Liver (tissue), 3 donors: ENCODE measurements around the gene CDKL1.

Experiments
- EGR1 ChIP-seq, 2 donors: IDR thresholded peaks; 2 replicates each; pipeline ENCODE4 v1.6.1; 2016 to 2018; ENCODE audit warnings: antibody characterized with exemption in 2 of 2, low read depth in 2 of 2
- FOXA1 ChIP-seq: IDR thresholded peaks from 2 replicates; pipeline ENCODE4 v1.6.1; 2016; ENCODE audit warnings: antibody characterized with exemption
- GABPA ChIP-seq, 2 donors: IDR thresholded peaks in 1 of 2; conservative IDR thresholded peaks in 1 of 2; 2 replicates each; pipeline ENCODE4 v1.6.1; 2016; ENCODE audit warnings: antibody characterized with exemption in 2 of 2, mild to moderate bottlenecking in 1 of 2, moderate library complexity in 1 of 2
- HNF4A ChIP-seq, 2 donors: conservative IDR thresholded peaks; 2 replicates each; pipeline ENCODE4 v1.6.1; 2016; ENCODE audit warnings: antibody characterized with exemption in 2 of 2, mild to moderate bottlenecking in 2 of 2
- JUND ChIP-seq, 2 donors: IDR thresholded peaks; 2 replicates each; pipeline ENCODE4 v1.6.1; 2016; ENCODE audit warnings: antibody characterized with exemption in 2 of 2
- MAX ChIP-seq: IDR thresholded peaks from 2 replicates; pipeline ENCODE4 v1.6.1; 2016; ENCODE audit warnings: antibody characterized with exemption
- NR2F2 ChIP-seq: IDR thresholded peaks from 2 replicates; pipeline ENCODE4 v1.6.1; 2016; ENCODE audit warnings: antibody characterized with exemption
- RAD21 ChIP-seq, 2 donors: IDR thresholded peaks; 2 replicates each; pipeline ENCODE4 v1.6.1; 2016; ENCODE audit warnings: antibody characterized with exemption in 2 of 2, mild to moderate bottlenecking in 2 of 2
- REST ChIP-seq: IDR thresholded peaks from 2 replicates; pipeline ENCODE4 v1.6.1; 2016; ENCODE audit warnings: antibody characterized with exemption, mild to moderate bottlenecking
- SP1 ChIP-seq: IDR thresholded peaks from 2 replicates; pipeline ENCODE4 v1.6.1; 2018; ENCODE audit warnings: antibody characterized with exemption, mild to moderate bottlenecking
- TAF1 ChIP-seq: conservative IDR thresholded peaks from 2 replicates; pipeline ENCODE4 v1.6.1; 2016; ENCODE audit warnings: antibody characterized with exemption, mild to moderate bottlenecking
- YY1 ChIP-seq: IDR thresholded peaks from 2 replicates; pipeline ENCODE4 v1.6.1; 2016; ENCODE audit warnings: antibody characterized with exemption, mild to moderate bottlenecking
- TF ChIP-seq, protein P1 (sequence below): fragments of 150-350 bp; IDR thresholded peaks from 2 replicates; pipeline ENCODE4 v1.5.1; 2017; ENCODE audit warnings: improper control_type of control experiment, low read depth, low read length; ENCODE audit not compliant: missing input control
- TF ChIP-seq, protein P2 (sequence below): IDR thresholded peaks from 2 replicates; pipeline ENCODE4 v1.6.1; 2016; ENCODE audit warnings: antibody characterized with exemption
- donor health status: healthy.
- donor health status: healthy.

- TF ChIP-seq, protein P1, sequence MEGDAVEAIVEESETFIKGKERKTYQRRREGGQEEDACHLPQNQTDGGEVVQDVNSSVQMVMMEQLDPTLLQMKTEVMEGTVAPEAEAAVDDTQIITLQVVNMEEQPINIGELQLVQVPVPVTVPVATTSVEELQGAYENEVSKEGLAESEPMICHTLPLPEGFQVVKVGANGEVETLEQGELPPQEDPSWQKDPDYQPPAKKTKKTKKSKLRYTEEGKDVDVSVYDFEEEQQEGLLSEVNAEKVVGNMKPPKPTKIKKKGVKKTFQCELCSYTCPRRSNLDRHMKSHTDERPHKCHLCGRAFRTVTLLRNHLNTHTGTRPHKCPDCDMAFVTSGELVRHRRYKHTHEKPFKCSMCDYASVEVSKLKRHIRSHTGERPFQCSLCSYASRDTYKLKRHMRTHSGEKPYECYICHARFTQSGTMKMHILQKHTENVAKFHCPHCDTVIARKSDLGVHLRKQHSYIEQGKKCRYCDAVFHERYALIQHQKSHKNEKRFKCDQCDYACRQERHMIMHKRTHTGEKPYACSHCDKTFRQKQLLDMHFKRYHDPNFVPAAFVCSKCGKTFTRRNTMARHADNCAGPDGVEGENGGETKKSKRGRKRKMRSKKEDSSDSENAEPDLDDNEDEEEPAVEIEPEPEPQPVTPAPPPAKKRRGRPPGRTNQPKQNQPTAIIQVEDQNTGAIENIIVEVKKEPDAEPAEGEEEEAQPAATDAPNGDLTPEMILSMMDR: no peak
- no peak for TF ChIP-seq RAD21 (IDR thresholded peaks at IDR 0.05)
- peak; percentile 7 for TF ChIP-seq SP1
- TF ChIP-seq TAF1: no peak
- no peak for TF ChIP-seq GABPA (IDR thresholded peaks at IDR 0.05 in 1 of 2, conservative IDR thresholded peaks at IDR 0.05 in 1 of 2)
- no peak for TF ChIP-seq EGR1 (IDR thresholded peaks at IDR 0.05; ENCODE audit: low read depth in 2 of 2)
- no peak for TF ChIP-seq REST
- no peak for TF ChIP-seq FOXA1
- TF ChIP-seq JUND (IDR thresholded peaks at IDR 0.05): no peak
- TF ChIP-seq HNF4A (conservative IDR thresholded peaks at IDR 0.05): peak; percentile 48 to 62
- no peak for TF ChIP-seq NR2F2
- TF ChIP-seq, protein P2, sequence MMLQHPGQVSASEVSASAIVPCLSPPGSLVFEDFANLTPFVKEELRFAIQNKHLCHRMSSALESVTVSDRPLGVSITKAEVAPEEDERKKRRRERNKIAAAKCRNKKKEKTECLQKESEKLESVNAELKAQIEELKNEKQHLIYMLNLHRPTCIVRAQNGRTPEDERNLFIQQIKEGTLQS: no peak
- no peak for TF ChIP-seq MAX
- no peak for TF ChIP-seq YY1
These were observed 15.7 kb downstream of the CDKL1 start for GRCh38 chr14:50381008-50381407.
